SK-N-SH treated with all-trans-retinoic acid at 6 μM for 48 hours (cell line): ENCODE results near the gene ZNF441.

ENCODE experiments used
- ATAC-seq: fragments of 200-7000 bp; cut with Tn5 transposase; 3 replicates; pipeline ENCODE4 v1.9.1; 2020; ENCODE audit warnings: mild to moderate bottlenecking, moderate library complexity
- ARNTL ChIP-seq: fragments of 450-650 bp; formaldehyde crosslinking; IDR thresholded peaks from 2 replicates; pipeline ENCODE4 v1.5.0; 2020; ENCODE audit warnings: low read depth, mild to moderate bottlenecking, moderate library complexity, borderline replicate concordance
- BACH2 ChIP-seq: fragments of 250-450 bp; sonication (Bioruptor Pico); IDR thresholded peaks from 2 replicates; pipeline ENCODE4 v1.9.0; 2021; ENCODE audit warnings: mild to moderate bottlenecking, borderline replicate concordance
- CSDC2 ChIP-seq: fragments of 250-450 bp; sonication (Bioruptor Pico); IDR thresholded peaks from 2 replicates; pipeline ENCODE4 v1.5.0; 2020; ENCODE audit warnings: mild to moderate bottlenecking, moderate library complexity
- ESRRG ChIP-seq: fragments of 250-450 bp; sonication (Bioruptor Pico); IDR thresholded peaks from 2 replicates; pipeline ENCODE4 v1.6.1; 2021; ENCODE audit warnings: mild to moderate bottlenecking
- GLIS3 ChIP-seq: fragments of 250-450 bp; sonication (Bioruptor Pico); IDR thresholded peaks from 2 replicates; pipeline ENCODE4 v1.5.0; 2020; ENCODE audit warnings: mild to moderate bottlenecking, moderate library complexity
- ISL1 ChIP-seq: fragments of 250-450 bp; sonication (Bioruptor Pico); IDR thresholded peaks from 2 replicates; pipeline ENCODE4 v2.1.2; 2022; ENCODE audit warnings: mild to moderate bottlenecking, moderate library complexity
- PATZ1 ChIP-seq: fragments of 250-450 bp; sonication (Bioruptor Pico); IDR thresholded peaks from 2 replicates; pipeline ENCODE4 v1.8.0; 2020; ENCODE audit warnings: mild to moderate bottlenecking, moderate library complexity, borderline replicate concordance
- PPARA ChIP-seq: fragments of 250-450 bp; sonication (Bioruptor Pico); IDR thresholded peaks from 2 replicates; pipeline ENCODE4 v1.5.0; 2020; ENCODE audit warnings: mild to moderate bottlenecking, borderline replicate concordance
- RARB ChIP-seq: fragments of 250-450 bp; sonication (Bioruptor Pico); IDR thresholded peaks from 2 replicates; pipeline ENCODE4 v1.8.0; 2021; ENCODE audit warnings: mild to moderate bottlenecking, moderate library complexity
- SNAI2 ChIP-seq: fragments of 250-450 bp; sonication (Bioruptor Pico); IDR thresholded peaks from 2 replicates; pipeline ENCODE4 v1.5.0; 2020; ENCODE audit warnings: mild to moderate bottlenecking, moderate library complexity
- TCF4 ChIP-seq: fragments of 250-450 bp; sonication (Bioruptor Pico); IDR thresholded peaks from 2 replicates; pipeline ENCODE4 v1.8.0; 2021; ENCODE audit warnings: mild to moderate bottlenecking, moderate library complexity, borderline replicate concordance
- TOX ChIP-seq: fragments of 250-450 bp; sonication (Bioruptor Pico); IDR thresholded peaks from 2 replicates; pipeline ENCODE4 v1.8.0; 2021; ENCODE audit warnings: mild to moderate bottlenecking, moderate library complexity, borderline replicate concordance
- TSHZ2 ChIP-seq: fragments of 250-450 bp; sonication (Bioruptor Pico); IDR thresholded peaks from 2 replicates; pipeline ENCODE4 v1.5.0; 2020; ENCODE audit warnings: mild to moderate bottlenecking, moderate library complexity
- ZC3H10 ChIP-seq: fragments of 250-450 bp; sonication (Bioruptor Pico); IDR thresholded peaks from 2 replicates; pipeline ENCODE4 v1.5.1; 2021; ENCODE audit warnings: mild to moderate bottlenecking, moderate library complexity
- ZFP3 ChIP-seq: fragments of 250-450 bp; sonication (Bioruptor Pico); IDR thresholded peaks from 2 replicates; pipeline ENCODE4 v1.5.0; 2020; ENCODE audit warnings: mild to moderate bottlenecking, moderate library complexity
- ZFP30 ChIP-seq: fragments of 450-650 bp; formaldehyde crosslinking; IDR thresholded peaks from 2 replicates; pipeline ENCODE4 v1.5.0; 2022; ENCODE audit warnings: mild to moderate bottlenecking, moderate library complexity
- ZNF565 ChIP-seq: fragments of 450-650 bp; formaldehyde crosslinking; conservative IDR thresholded peaks from 2 replicates; pipeline ENCODE4 v1.5.0; 2020; ENCODE audit warnings: low read depth, mild to moderate bottlenecking, moderate library complexity
- ZNF70 ChIP-seq: fragments of 450-650 bp; formaldehyde crosslinking; IDR thresholded peaks from 2 replicates; pipeline ENCODE4 v1.5.0; 2020; ENCODE audit warnings: mild to moderate bottlenecking, moderate library complexity
- ZNF8 ChIP-seq: fragments of 450-650 bp; formaldehyde crosslinking; IDR thresholded peaks from 2 replicates; pipeline ENCODE4 v1.5.0; 2020; ENCODE audit warnings: mild to moderate bottlenecking, moderate library complexity
- TF ChIP-seq, protein P1 (sequence below): fragments of 250-450 bp; sonication (Bioruptor Pico); IDR thresholded peaks from 2 replicates; pipeline ENCODE4 v1.5.1; 2020; ENCODE audit warnings: low read depth, mild to moderate bottlenecking, moderate library complexity
- TF ChIP-seq, protein P2 (sequence below): fragments of 250-450 bp; sonication (Bioruptor Pico); IDR thresholded peaks from 2 replicates; pipeline ENCODE4 v1.5.1; 2021; ENCODE audit warnings: mild to moderate bottlenecking, moderate library complexity
- TF ChIP-seq, protein P3 (sequence below): fragments of 250-450 bp; sonication (Bioruptor Pico); IDR thresholded peaks from 2 replicates; pipeline ENCODE4 v1.8.0; 2021; ENCODE audit warnings: low read depth, mild to moderate bottlenecking, moderate library complexity, borderline replicate concordance

ZNF441 gene

DNA sequence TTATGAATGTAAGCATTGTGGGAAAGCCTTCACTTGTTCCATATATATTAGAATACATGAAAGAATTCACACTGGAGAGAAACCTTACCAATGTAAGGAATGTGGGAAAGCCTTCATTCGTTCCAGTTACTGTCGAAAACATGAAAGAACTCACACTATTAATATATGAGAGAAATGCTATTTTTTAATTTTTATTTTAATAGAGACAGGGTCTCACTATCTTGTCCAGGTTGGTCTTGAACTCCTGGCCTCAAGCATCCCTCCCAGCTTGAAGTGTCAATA is 40.2 kb downstream of the ZNF441 start:
- TF ChIP-seq TCF4 (CRISPR knock-in tag) = no peak
- no peak for TF ChIP-seq RARB (CRISPR knock-in tag)
- TF ChIP-seq, protein P1, sequence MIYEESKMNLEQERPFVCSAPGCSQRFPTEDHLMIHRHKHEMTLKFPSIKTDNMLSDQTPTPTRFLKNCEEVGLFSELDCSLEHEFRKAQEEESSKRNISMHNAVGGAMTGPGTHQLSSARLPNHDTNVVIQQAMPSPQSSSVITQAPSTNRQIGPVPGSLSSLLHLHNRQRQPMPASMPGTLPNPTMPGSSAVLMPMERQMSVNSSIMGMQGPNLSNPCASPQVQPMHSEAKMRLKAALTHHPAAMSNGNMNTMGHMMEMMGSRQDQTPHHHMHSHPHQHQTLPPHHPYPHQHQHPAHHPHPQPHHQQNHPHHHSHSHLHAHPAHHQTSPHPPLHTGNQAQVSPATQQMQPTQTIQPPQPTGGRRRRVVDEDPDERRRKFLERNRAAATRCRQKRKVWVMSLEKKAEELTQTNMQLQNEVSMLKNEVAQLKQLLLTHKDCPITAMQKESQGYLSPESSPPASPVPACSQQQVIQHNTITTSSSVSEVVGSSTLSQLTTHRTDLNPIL (CRISPR knock-in tag) = no peak
- TF ChIP-seq, protein P2, sequence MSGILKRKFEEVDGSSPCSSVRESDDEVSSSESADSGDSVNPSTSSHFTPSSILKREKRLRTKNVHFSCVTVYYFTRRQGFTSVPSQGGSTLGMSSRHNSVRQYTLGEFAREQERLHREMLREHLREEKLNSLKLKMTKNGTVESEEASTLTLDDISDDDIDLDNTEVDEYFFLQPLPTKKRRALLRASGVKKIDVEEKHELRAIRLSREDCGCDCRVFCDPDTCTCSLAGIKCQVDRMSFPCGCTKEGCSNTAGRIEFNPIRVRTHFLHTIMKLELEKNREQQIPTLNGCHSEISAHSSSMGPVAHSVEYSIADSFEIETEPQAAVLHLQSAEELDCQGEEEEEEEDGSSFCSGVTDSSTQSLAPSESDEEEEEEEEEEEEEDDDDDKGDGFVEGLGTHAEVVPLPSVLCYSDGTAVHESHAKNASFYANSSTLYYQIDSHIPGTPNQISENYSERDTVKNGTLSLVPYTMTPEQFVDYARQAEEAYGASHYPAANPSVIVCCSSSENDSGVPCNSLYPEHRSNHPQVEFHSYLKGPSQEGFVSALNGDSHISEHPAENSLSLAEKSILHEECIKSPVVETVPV (CRISPR knock-in tag) = no peak
- no peak for TF ChIP-seq TSHZ2 (CRISPR knock-in tag)
- no peak for TF ChIP-seq CSDC2 (CRISPR knock-in tag)
- no peak for TF ChIP-seq ZFP30
- no peak for TF ChIP-seq ZFP3 (CRISPR knock-in tag)
- TF ChIP-seq ARNTL (CRISPR knock-in tag) = no peak
- no peak for TF ChIP-seq ESRRG (CRISPR knock-in tag)
- no peak for TF ChIP-seq BACH2 (CRISPR knock-in tag)
- no peak for TF ChIP-seq PPARA (CRISPR knock-in tag)
- no peak for TF ChIP-seq ZNF70 (CRISPR knock-in tag)
- TF ChIP-seq, protein P3, sequence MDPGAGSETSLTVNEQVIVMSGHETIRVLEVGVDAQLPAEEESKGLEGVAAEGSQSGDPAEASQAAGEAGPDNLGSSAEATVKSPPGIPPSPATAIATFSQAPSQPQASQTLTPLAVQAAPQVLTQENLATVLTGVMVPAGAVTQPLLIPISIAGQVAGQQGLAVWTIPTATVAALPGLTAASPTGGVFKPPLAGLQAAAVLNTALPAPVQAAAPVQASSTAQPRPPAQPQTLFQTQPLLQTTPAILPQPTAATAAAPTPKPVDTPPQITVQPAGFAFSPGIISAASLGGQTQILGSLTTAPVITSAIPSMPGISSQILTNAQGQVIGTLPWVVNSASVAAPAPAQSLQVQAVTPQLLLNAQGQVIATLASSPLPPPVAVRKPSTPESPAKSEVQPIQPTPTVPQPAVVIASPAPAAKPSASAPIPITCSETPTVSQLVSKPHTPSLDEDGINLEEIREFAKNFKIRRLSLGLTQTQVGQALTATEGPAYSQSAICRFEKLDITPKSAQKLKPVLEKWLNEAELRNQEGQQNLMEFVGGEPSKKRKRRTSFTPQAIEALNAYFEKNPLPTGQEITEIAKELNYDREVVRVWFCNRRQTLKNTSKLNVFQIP (CRISPR knock-in tag) = no peak
- no peak for TF ChIP-seq TOX (CRISPR knock-in tag)
- TF ChIP-seq ZNF565 (CRISPR knock-in tag) = no peak
- TF ChIP-seq PATZ1 (CRISPR knock-in tag) = no peak
- TF ChIP-seq GLIS3 = no peak
- ATAC-seq = no peak

DNA sequence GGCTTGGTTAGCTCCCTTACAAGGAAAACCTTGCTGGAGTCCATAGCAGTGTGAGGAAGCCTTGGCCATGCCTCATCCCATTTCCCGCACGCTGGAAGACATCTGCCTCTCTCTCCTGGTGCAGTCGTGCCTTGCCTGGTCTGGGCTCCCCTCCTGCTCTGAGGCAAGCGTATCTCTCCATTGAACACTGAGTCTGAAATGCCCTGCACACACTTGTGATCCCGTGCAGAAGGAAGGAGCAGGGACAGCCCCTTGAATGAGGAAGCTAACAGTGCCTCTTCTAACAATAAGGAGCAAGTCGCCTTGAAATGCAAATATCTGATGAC is 46.9 kb downstream of the ZNF441 start:
- TF ChIP-seq TOX (CRISPR knock-in tag) (no peak), PATZ1 (CRISPR knock-in tag) (no peak), TCF4 (CRISPR knock-in tag) (no peak), GLIS3 (no peak), ZNF565 (CRISPR knock-in tag) (no peak), CSDC2 (CRISPR knock-in tag) (no peak), ISL1 (CRISPR knock-in tag) (no peak), RARB (CRISPR knock-in tag) (no peak), ZC3H10 (CRISPR knock-in tag) (no peak), ZNF70 (CRISPR knock-in tag) (no peak), ZFP3 (CRISPR knock-in tag) (no peak), ZNF8 (CRISPR knock-in tag) (no peak), BACH2 (CRISPR knock-in tag) (no peak), PPARA (CRISPR knock-in tag) (no peak), SNAI2 (CRISPR knock-in tag) (no peak), ARNTL (CRISPR knock-in tag) (no peak)
- TF ChIP-seq, protein P3 (CRISPR knock-in tag) = no peak
- TF ChIP-seq, protein P2 (CRISPR knock-in tag) = no peak
- peak; percentile 72 for ATAC-seq
